ENCODE data around the gene UBTF. TPM values are rescaled to one million over a fixed set of nuclear protein-coding genes. Genes with fewer than 3 reads are reported as not detected.

UBTF gene
- total RNA-seq, 1 donor from 2014 or later: 101 TPM

DNA sequence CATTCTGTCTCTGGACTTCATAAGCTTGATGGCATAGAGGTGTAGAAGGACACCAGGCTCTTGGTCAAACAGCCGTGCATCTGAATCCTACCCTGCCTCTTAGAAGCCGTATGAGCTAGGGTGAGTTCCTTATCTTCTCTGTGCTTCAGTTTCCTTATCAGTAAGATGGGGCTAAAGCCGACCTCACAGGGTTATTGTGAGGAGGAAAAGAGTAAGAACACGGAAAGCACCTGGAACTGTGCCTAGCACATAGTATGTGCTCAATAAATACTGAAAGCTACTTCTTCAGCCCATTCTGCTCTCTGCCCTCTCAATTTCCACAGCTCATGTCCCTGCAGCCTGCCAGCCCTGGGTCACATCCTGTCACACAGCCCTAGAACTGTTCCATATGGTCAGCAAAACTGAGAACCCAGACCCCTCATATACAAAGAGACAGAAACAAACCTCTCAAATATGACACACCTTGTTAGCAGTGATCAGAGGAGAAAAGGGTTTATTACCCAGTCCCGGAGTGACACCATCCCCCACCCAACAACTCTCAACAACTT lies 17.0 kb upstream of the UBTF start:
- H3K27me3 Mint-ChIP-seq: peaks cover 7% of the 10 kb centered on the region
- no peaks in the 10 kb centered on the region for H3K36me3 Mint-ChIP-seq
- no peaks in the 10 kb centered on the region for H3K9me3 Mint-ChIP-seq
- TF ChIP-seq, protein P1, sequence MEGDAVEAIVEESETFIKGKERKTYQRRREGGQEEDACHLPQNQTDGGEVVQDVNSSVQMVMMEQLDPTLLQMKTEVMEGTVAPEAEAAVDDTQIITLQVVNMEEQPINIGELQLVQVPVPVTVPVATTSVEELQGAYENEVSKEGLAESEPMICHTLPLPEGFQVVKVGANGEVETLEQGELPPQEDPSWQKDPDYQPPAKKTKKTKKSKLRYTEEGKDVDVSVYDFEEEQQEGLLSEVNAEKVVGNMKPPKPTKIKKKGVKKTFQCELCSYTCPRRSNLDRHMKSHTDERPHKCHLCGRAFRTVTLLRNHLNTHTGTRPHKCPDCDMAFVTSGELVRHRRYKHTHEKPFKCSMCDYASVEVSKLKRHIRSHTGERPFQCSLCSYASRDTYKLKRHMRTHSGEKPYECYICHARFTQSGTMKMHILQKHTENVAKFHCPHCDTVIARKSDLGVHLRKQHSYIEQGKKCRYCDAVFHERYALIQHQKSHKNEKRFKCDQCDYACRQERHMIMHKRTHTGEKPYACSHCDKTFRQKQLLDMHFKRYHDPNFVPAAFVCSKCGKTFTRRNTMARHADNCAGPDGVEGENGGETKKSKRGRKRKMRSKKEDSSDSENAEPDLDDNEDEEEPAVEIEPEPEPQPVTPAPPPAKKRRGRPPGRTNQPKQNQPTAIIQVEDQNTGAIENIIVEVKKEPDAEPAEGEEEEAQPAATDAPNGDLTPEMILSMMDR (conservative IDR thresholded peaks at IDR 0.05): no peak
- H3K27ac Mint-ChIP-seq: no peak overlapping the region
- H3K4me1 Mint-ChIP-seq (ENCODE audit: unreplicated experiment): peaks cover 6% of the 10 kb centered on the region
- no peak overlapping the region for H3K4me3 Mint-ChIP-seq
- no peak for DNase-seq (ENCODE audit: extremely low spot score, unreplicated experiment)

DNA sequence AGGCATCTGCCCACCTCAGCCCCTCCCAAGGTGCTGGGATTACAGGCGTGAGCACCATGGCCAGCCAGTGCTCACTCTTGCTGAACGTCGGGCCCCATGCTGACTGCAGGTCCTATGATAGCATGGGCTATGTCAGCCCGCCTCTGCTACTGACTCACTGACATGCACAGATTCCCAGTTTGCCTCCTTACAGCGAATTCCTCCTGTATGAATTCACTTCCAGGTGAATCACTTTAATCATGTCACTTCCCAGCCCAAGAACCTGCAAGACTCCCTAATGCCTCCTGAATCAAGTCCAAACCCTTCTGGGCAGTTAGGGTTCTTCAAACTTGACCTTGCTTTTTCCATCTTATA lies 16.1 kb upstream of the UBTF start:
- TF ChIP-seq, protein P1 (conservative IDR thresholded peaks at IDR 0.05): no peak
- Mint-ChIP-seq H3K9me3 (no peaks in the 10 kb centered on the region), H3K27me3 (peaks cover 4% of the 10 kb centered on the region), H3K27ac (no peak overlapping the region), H3K4me1 (ENCODE audit: unreplicated experiment) (peaks cover 6% of the 10 kb centered on the region), H3K36me3 (no peaks in the 10 kb centered on the region), H3K4me3 (no peak overlapping the region)
- DNase-seq (ENCODE audit: extremely low spot score, unreplicated experiment): no peak

DNA sequence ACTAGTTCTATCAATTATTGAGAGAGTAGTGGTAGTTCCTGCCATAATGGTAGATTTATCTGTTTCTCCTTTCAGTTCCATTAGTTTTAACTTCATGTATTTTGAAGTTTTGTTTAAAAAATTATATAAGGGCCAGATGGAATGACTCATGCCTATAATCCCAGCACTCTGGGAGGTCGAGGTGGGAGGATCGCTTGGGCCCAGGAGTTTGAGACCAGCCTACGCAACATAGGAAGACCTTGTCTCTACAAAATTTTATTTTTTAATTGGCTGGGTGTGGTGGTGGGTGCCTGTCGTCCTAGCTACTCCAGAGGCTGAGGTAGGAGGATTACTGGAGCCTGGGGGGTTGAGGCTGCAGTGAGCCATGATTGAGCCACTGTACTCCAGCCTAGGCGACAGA lies 14.1 kb upstream of the UBTF start:
- H3K4me1 Mint-ChIP-seq (ENCODE audit: unreplicated experiment): peaks cover 14% of the 10 kb centered on the region
- no peaks in the 10 kb centered on the region for H3K9me3 Mint-ChIP-seq

DNA sequence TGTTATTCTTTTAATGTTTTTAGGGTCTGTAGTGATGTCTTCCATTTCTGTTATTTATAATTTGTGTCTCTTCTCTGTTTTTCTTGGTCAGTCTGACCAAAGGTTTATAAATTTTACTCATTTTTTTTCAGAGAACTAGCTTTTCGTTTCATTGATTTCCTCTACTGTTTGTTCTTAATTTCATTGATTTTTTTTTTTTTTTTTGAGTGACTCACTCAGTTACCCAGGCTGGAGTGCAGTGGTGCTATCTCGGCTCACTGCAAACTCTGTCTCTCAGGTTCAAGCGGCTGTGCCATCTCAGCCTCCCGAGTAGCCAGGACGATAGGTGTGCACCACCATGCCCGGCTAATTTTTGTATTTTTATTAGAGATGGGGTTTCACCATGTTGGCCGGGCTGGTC lies 12.6 kb upstream of the UBTF start:
- H3K36me3 Mint-ChIP-seq: no peaks in the 10 kb centered on the region
- peaks cover 14% of the 10 kb centered on the region for H3K4me1 Mint-ChIP-seq (ENCODE audit: unreplicated experiment)
- no peak overlapping the region for H3K4me3 Mint-ChIP-seq
- peaks cover 4% of the 10 kb centered on the region for H3K27me3 Mint-ChIP-seq
- DNase-seq (ENCODE audit: extremely low spot score, unreplicated experiment): no peak
- no peaks in the 10 kb centered on the region for H3K9me3 Mint-ChIP-seq
- no peak overlapping the region for H3K27ac Mint-ChIP-seq
- TF ChIP-seq, protein P1 (conservative IDR thresholded peaks at IDR 0.05): no peak

More for the DNA sequence above, 14.1 kb upstream of the UBTF start:
- H3K4me3 Mint-ChIP-seq: no peak overlapping the region
- DNase-seq (ENCODE audit: extremely low spot score, unreplicated experiment): no peak
- TF ChIP-seq, protein P1 (conservative IDR thresholded peaks at IDR 0.05): no peak
- H3K27me3 Mint-ChIP-seq: peaks cover 4% of the 10 kb centered on the region
- no peaks in the 10 kb centered on the region for H3K36me3 Mint-ChIP-seq
- no peak overlapping the region for H3K27ac Mint-ChIP-seq

DNA sequence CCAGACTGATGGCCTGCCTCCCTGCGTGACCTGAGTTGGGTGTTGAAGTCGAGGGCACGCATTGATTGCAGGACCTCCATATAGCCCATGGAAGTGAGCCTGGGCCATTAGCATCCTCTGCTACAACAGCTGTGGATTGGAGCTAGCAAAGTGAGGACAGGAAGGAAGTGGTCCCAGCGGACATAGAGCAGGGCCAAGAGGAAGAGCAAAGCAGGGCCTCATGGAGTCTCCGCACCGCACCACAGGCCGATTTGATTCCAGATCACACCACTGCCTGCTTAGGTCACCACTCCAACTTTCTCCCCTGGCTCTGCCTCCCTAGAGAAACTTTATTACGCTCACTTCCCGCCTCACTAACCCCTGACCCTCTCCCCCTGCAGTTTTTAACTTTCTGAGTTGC lies 10.7 kb upstream of the UBTF start:
- no peaks in the 10 kb centered on the region for H3K27me3 Mint-ChIP-seq
- H3K4me3 Mint-ChIP-seq: no peak overlapping the region
- H3K4me1 Mint-ChIP-seq (ENCODE audit: unreplicated experiment): peaks cover 13% of the 10 kb centered on the region
- H3K9me3 Mint-ChIP-seq: no peaks in the 10 kb centered on the region
- TF ChIP-seq, protein P1 (conservative IDR thresholded peaks at IDR 0.05): no peak
- H3K27ac Mint-ChIP-seq: no peak overlapping the region
- no peak for DNase-seq (ENCODE audit: extremely low spot score, unreplicated experiment)
- no peaks in the 10 kb centered on the region for H3K36me3 Mint-ChIP-seq

DNA sequence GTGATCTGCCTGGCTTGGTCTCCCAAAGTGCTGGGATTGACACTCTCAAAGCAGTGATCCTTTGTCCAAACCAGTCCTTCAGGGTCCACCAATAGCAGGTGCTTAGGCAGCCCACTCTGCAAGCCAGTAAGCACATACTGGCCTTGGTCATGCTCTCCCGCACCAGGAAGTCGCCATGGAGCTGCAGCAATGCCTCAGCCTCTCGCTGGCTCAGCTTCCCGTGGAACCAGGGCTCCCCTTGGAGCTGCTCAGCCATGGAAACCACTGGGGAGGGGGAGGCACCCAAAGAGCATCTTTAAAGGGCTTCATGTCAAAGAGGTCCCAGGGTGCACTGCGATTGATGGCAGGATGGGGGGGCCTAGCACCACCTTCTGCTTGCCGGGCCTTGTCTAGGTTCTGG lies 9.6 kb upstream of the UBTF start:
- Mint-ChIP-seq H3K36me3 (no peaks in the 10 kb centered on the region), H3K27ac (no peak overlapping the region), H3K9me3 (no peaks in the 10 kb centered on the region), H3K4me1 (ENCODE audit: unreplicated experiment) (peaks cover 9% of the 10 kb centered on the region), H3K27me3 (no peaks in the 10 kb centered on the region), H3K4me3 (no peak overlapping the region)
- no peak for DNase-seq (ENCODE audit: extremely low spot score, unreplicated experiment)
- TF ChIP-seq, protein P1 (conservative IDR thresholded peaks at IDR 0.05): no peak

All from type B pancreatic cell (in vitro differentiated cells).